A549 treated with DMSO at 1 μM for 4 hours (cell line): ENCODE data around the gene SLC22A16. TPM values are rescaled to one million over a fixed set of nuclear protein-coding genes. Genes with fewer than 3 reads are reported as not detected.

Source experiments
- total RNA-seq: library from RNA; stranded (reverse); fragments of 200-300 nt; extraction: Qiagen RNA extraction; gene quantifications from 5 replicates; pipeline ENCODE4 v1.2.3, GENCODE V29; 2022; ENCODE audit warnings: low read depth

The SLC22A16 gene, protein sequence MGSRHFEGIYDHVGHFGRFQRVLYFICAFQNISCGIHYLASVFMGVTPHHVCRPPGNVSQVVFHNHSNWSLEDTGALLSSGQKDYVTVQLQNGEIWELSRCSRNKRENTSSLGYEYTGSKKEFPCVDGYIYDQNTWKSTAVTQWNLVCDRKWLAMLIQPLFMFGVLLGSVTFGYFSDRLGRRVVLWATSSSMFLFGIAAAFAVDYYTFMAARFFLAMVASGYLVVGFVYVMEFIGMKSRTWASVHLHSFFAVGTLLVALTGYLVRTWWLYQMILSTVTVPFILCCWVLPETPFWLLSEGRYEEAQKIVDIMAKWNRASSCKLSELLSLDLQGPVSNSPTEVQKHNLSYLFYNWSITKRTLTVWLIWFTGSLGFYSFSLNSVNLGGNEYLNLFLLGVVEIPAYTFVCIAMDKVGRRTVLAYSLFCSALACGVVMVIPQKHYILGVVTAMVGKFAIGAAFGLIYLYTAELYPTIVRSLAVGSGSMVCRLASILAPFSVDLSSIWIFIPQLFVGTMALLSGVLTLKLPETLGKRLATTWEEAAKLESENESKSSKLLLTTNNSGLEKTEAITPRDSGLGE
- total RNA-seq, result not detected in 5 replicates

DNA sequence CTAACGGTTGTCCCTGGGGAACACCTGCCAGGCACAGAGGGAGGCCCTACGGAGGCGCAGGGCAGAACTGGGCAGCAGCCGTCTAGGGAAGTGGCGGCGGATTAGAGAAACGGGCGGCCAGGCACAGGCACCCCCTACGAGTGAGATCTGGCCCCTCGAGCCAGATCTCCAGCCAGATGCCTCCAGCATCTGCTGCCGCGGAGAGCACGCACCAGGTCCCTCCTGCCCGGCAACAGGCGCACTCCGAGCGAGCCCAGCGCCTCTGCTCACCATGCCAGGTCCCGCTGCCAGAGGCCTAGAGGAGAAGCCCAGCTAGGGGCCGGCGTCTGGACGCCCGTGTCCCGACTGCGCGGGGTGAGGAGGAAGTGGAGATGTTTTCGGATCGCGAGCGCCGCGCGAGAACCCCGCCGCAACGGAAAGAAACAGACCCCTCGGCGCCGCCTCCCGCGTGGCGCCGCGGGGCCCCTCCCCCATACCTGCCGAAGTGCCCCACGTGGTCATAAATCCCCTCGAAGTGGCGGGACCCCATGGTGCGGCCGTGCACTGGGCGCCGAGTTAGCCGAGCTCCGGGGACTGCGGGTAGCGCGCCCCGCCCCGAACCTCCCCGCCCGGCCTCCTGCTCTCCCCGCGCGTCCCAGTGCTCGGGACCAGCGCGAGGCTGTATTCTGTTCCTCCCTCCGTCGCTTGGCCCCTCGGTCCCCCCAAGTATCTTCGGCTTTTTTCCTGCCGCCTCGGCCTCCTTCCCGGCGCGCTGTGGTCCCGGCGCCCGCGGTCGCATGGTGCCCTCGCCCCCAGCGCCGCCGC, at the start of gene SLC22A16:
Gene SLC22A16 (minus strand): TSS at position 568 of the 804 bp plus-strand sequence. CDS start 39 bp downstream, at position 529.

DNA sequence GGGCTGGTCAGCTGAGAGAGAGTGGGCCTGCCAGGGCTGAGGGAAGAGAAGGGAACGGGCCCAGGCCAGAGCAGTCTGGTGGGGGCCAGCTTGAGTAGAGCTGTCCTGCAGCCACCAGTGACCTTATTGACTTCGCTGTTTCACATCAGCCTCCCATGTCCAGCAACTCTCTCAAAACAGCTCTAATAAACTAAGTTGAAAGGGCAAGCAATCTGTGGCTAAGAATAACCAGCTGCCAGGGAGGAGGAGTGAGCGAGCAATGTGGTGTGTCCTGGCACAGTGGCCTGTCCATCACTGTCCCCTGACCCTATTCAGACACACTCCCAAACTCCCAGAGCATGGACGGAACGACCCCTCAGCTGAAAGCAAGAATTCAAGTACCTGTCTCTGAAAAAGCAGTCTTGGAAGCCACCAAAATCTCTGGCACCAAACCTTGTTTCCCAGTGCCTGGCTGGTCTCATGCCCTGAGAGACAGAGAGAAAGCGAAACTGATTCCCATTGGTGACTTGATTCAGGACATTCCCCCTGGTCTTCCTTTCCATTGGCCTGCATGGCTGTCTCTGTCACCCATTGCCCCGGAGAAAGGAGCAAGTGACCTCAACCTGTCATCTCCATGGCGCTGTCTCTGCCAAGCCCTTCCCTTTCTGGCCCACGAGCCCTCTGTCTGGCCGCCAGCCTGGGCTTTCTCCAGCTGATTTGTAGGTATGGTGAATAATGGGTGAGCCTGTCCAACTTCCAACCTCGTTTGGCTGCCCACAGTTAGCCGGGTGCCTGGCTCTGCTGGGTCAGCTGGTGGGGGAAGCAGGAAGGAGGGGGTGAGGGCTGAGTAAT, 61.1 kb downstream of the SLC22A16 start, which contains the start of gene DDO:
Gene DDO (minus strand): TSS at position 490 of the 831 bp plus-strand sequence. CDS start 2,113 bp downstream, outside the sequence.

Other genes starting within 250 kb of the SLC22A16 start
- not detected in 5 replicates for gene METTL24, start 118.3 kb downstream of the SLC22A16 start, total RNA-seq
- gene DDO, start 61.0 kb downstream of the SLC22A16 start, total RNA-seq, result 0.07 to 0.19 TPM (median 0.08 TPM) in 5 replicates